ENCODE results near the gene PANK1.

The PANK1 gene

GRCh38 chr10:89644967-89645741 is at the start of gene PANK1:
TSS of gene PANK1 (minus strand) at chr10:89645242. CDS start at chr10:89644891, 351 bp downstream.
- DNase-seq, result peak; percentile 80

GRCh38 chr10:89693176-89693575 is 48.1 kb upstream of the PANK1 start:
- no peak for DNase-seq

GRCh38 chr10:89692416-89692815 is 47.4 kb upstream of the PANK1 start:
- no peak for DNase-seq

GRCh38 chr10:89690027-89690426 is 45.0 kb upstream of the PANK1 start:
- no peak for DNase-seq

GRCh38 chr10:89685936-89686335 is 40.9 kb upstream of the PANK1 start:
- peak; percentile 72 for DNase-seq

GRCh38 chr10:89684604-89685003 is 39.6 kb upstream of the PANK1 start:
- DNase-seq, result no peak

- DNase-seq, result no peak
Measured at GRCh38 chr10:89683883-89684282, 38.8 kb upstream of the PANK1 start.

GRCh38 chr10:89679986-89680385 is 34.9 kb upstream of the PANK1 start:
- DNase-seq, result no peak

GRCh38 chr10:89677341-89677740 is 32.3 kb upstream of the PANK1 start:
- DNase-seq, result no peak

GRCh38 chr10:89670926-89671325 is 25.9 kb upstream of the PANK1 start:
- DNase-seq, result no peak

GRCh38 chr10:89669985-89670384 is 24.9 kb upstream of the PANK1 start:
- DNase-seq, result no peak

GRCh38 chr10:89668386-89669071 is 23.5 kb upstream of the PANK1 start:
- DNase-seq, result no peak

GRCh38 chr10:89666138-89666537 is 21.1 kb upstream of the PANK1 start:
- DNase-seq, result no peak

- no peak for DNase-seq
Measured at GRCh38 chr10:89665302-89665701, 20.3 kb upstream of the PANK1 start.

- no peak for DNase-seq
Measured at GRCh38 chr10:89664203-89664602, 19.2 kb upstream of the PANK1 start.

GRCh38 chr10:89663144-89663543 is 18.1 kb upstream of the PANK1 start:
- DNase-seq, result no peak

GRCh38 chr10:89662596-89662995 is 17.6 kb upstream of the PANK1 start:
- no peak for DNase-seq

GRCh38 chr10:89659143-89660131 is 14.4 kb upstream of the PANK1 start:
- DNase-seq, result no peak

GRCh38 chr10:89657302-89657701 is 12.3 kb upstream of the PANK1 start:
- no peak for DNase-seq

- DNase-seq, result no peak
Measured at GRCh38 chr10:89655722-89656121, 10.7 kb upstream of the PANK1 start.

GRCh38 chr10:89653410-89653869 is 8.4 kb upstream of the PANK1 start:
- DNase-seq, result no peak

GRCh38 chr10:89652806-89653370 is 7.8 kb upstream of the PANK1 start:
- no peak for DNase-seq
